Right atrium auricular region (tissue), 2 donors: ENCODE measurements around the gene RNF180. TPM values are rescaled to one million over a fixed set of nuclear protein-coding genes. Genes with fewer than 3 reads are reported as not detected.
"Not testable (repeated sequence)": the region's sequence is repeated elsewhere in the genome, so short reads cannot be mapped to it uniquely, and the experiment has no call there.

Experiments used
- DNase-seq: peaks from one replicate; pipeline ENCODE4 v3.0.0-alpha.2; 2019; ENCODE audit warnings: low spot score
- H3K27ac ChIP-seq, 2 donors: fragments of 200-600 bp; sonication (generic); 1 replicate in 1 of 2; 2 replicates in 1 of 2; pipeline ENCODE4 v1.5.1; 2016 to 2019
- H3K27me3 ChIP-seq, 2 donors: fragments of 200-600 bp; sonication (generic); one replicate each; pipeline versions ENCODE4 v1.5.1 to v1.6.0; 2017 to 2019
- H3K36me3 ChIP-seq: fragments of 200-600 bp; sonication (generic); one replicate; pipeline ENCODE4 v1.5.1; 2016
- H3K4me1 ChIP-seq, 2 donors: fragments of 200-600 bp; sonication (generic); one replicate each; pipeline versions ENCODE4 v1.5.1 to v1.6.0; 2017 to 2019
- H3K4me3 ChIP-seq, 2 donors: fragments of 200-600 bp; sonication (generic); 1 replicate in 1 of 2; 2 replicates in 1 of 2; pipeline ENCODE4 v1.5.1; 2017 to 2019; ENCODE audit warnings: mild to moderate bottlenecking in 1 of 2, moderate library complexity in 1 of 2
- H3K9me3 ChIP-seq, 2 donors: fragments of 200-600 bp; sonication (generic); one replicate each; pipeline ENCODE4 v1.5.1; 2019
- CTCF ChIP-seq, 2 donors: fragments of 200-600 bp; sonication (generic); IDR thresholded peaks; one replicate each; pipeline ENCODE4 v1.5.1; 2019; ENCODE audit warnings: antibody characterized with exemption in 2 of 2
- total RNA-seq, 2 donors: library from RNA; depleted of rRNA; stranded (reverse); fragments of >200 nt; gene quantifications; one replicate each; pipeline ENCODE4 v1.1.0, GENCODE V29; 2016

Gene RNF180
- total RNA-seq, 2 donors from 2014 or later: 17.8 to 21.1 TPM

- Histone ChIP-seq H3K4me1 (no peaks in the 10 kb centered on the region), H3K9me3 (peaks cover 0 to 19% of the 10 kb centered on the region in 2 donors), H3K4me3 (no peak overlapping the region), H3K27ac (no peak overlapping the region), H3K27me3 (no peaks in the 10 kb centered on the region), H3K36me3 (no peaks in the 10 kb centered on the region)
- no peak for DNase-seq
- TF ChIP-seq CTCF (IDR thresholded peaks at IDR 0.05): no peak
Observed at GRCh38 chr5:64286381-64286780, 120.7 kb downstream of the RNF180 start.

GRCh38 chr5:64288496-64288895, 122.9 kb downstream of the RNF180 start:
- not testable (repeated sequence) for H3K4me1 ChIP-seq, H3K9me3 ChIP-seq, H3K4me3 ChIP-seq, H3K27me3 ChIP-seq, H3K27ac ChIP-seq, H3K36me3 ChIP-seq, DNase-seq

- no peaks in the 10 kb centered on the region for H3K4me1 ChIP-seq
- no peak overlapping the region for H3K27ac ChIP-seq
- TF ChIP-seq CTCF (IDR thresholded peaks at IDR 0.05): no peak
- H3K4me3 ChIP-seq: no peak overlapping the region
- no peaks in the 10 kb centered on the region for H3K9me3 ChIP-seq
- no peak for DNase-seq
- H3K27me3 ChIP-seq: no peaks in the 10 kb centered on the region
- no peaks in the 10 kb centered on the region for H3K36me3 ChIP-seq
Observed at GRCh38 chr5:64292611-64293215, 127.1 kb downstream of the RNF180 start.

- Histone ChIP-seq H3K27me3 (no peaks in the 10 kb centered on the region), H3K36me3 (no peaks in the 10 kb centered on the region), H3K27ac (no peak overlapping the region), H3K9me3 (no peaks in the 10 kb centered on the region), H3K4me3 (no peak overlapping the region), H3K4me1 (no peaks in the 10 kb centered on the region)
- TF ChIP-seq CTCF (IDR thresholded peaks at IDR 0.05): no peak
- DNase-seq: no peak
Observed at GRCh38 chr5:64295101-64295500, 129.5 kb downstream of the RNF180 start.

GRCh38 chr5:64298586-64298985, 132.9 kb downstream of the RNF180 start:
- H3K4me3 ChIP-seq: no peak overlapping the region
- H3K27me3 ChIP-seq: no peaks in the 10 kb centered on the region
- H3K36me3 ChIP-seq: no peaks in the 10 kb centered on the region
- no peak for TF ChIP-seq CTCF (IDR thresholded peaks at IDR 0.05)
- H3K9me3 ChIP-seq: no peaks in the 10 kb centered on the region
- no peak overlapping the region for H3K27ac ChIP-seq
- DNase-seq: no peak
- H3K4me1 ChIP-seq: no peaks in the 10 kb centered on the region

GRCh38 chr5:64299805-64300204, 134.2 kb downstream of the RNF180 start:
- no peaks in the 10 kb centered on the region for H3K36me3 ChIP-seq
- H3K4me3 ChIP-seq: no peak overlapping the region
- no peak overlapping the region for H3K27ac ChIP-seq
- no peak for TF ChIP-seq CTCF (IDR thresholded peaks at IDR 0.05)
- no peaks in the 10 kb centered on the region for H3K9me3 ChIP-seq
- H3K4me1 ChIP-seq: no peaks in the 10 kb centered on the region
- H3K27me3 ChIP-seq: no peaks in the 10 kb centered on the region
- no peak for DNase-seq
